HepG2 (cell line): Measurements from ENCODE around the gene ME3.

ENCODE experiments used
- DR1 ChIP-seq: sonication (generic); formaldehyde crosslinking; IDR thresholded peaks from 2 replicates; pipeline ENCODE4 v1.8.0; 2021; ENCODE audit warnings: mild to moderate bottlenecking, missing genetic modification reagents, inconsistent platforms
- EP300 ChIP-seq, 3 experiments: sonication (generic) in 1 of 3; formaldehyde crosslinking in 1 of 3; IDR thresholded peaks; 2 replicates each; pipeline versions ENCODE4 v1.5.1 to v1.6.1; 2011 to 2020; ENCODE audit warnings: low read depth in 2 of 3, low read length in 2 of 3, borderline replicate concordance in 1 of 3, improper control_type of control experiment in 1 of 3, mild to moderate bottlenecking in 1 of 3, missing genetic modification reagents in 1 of 3, moderate library complexity in 1 of 3
- MYNN ChIP-seq: sonication (generic); formaldehyde crosslinking; IDR thresholded peaks from 2 replicates; pipeline ENCODE4 v1.4.0; 2020; ENCODE audit warnings: mild to moderate bottlenecking, low read depth, missing genetic modification reagents
- SETDB1 ChIP-seq: sonication (generic); formaldehyde crosslinking; IDR thresholded peaks from 2 replicates; pipeline ENCODE4 v1.5.1; 2020; ENCODE audit warnings: missing genetic modification reagents, mild to moderate bottlenecking, borderline replicate concordance

DNA sequence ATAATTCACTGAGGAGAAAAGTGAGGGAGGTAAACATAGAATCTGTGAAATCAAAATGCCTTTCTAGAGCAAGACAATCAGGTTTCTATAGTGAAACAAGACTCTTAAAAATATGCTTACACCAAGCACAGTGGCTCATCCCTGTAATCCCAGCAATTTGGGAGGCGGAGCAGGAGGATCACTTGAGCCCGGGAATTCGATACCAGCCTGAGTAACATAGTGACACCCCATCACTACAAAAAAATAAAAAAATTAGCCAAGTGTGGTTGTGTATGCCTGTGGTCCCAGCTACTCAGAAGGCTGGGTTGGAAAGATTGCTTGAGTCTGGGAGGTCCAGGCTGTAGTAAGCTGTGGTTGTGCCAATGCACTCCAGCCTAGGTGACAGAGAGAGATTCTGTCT lies 43.2 kb upstream of the ME3 start:
- TF ChIP-seq SETDB1 (no peak), MYNN (no peak), EP300 (IDR thresholded peaks at IDR 0.05; ENCODE audit: low read depth in 2 of 2, low read length in 2 of 2) (no peak), EP300 (CRISPR knock-in tag; IDR thresholded peaks at IDR 0.05; ENCODE audit: borderline replicate concordance) (no peak), DR1 (CRISPR knock-in tag) (no peak)
